Small intestine (tissue), 7 donors: ENCODE measurements around the gene CHRM4. TPM values are rescaled to one million over a fixed set of nuclear protein-coding genes. Genes with fewer than 3 reads are reported as not detected.

Experiments used
- DNase-seq, 2 donors: peaks; one replicate each; pipeline versions ENCODE4 v3.0.0 to v3.0.0-alpha.2; 2013
- FAIRE-seq: peaks from 2 replicates; lab custom pipeline; 2012; peaks lifted over from hg19 to GRCh38; lab: Jason Lieb, UNC
- H3K27ac ChIP-seq, 3 donors: one replicate each; pipeline ENCODE4 v1.5.1; 2013; ENCODE audit warnings: low read length in 2 of 3, mild to moderate bottlenecking in 2 of 3, control low read depth in 1 of 3, inconsistent platforms in 1 of 3, low read depth in 1 of 3, moderate library complexity in 1 of 3
- H3K27me3 ChIP-seq, 3 donors: one replicate each; pipeline ENCODE4 v1.6.1; 2013; ENCODE audit warnings: low read length in 3 of 3, inconsistent platforms in 1 of 3; ENCODE audit not compliant: control insufficient read depth in 3 of 3, insufficient read depth in 3 of 3
- H3K36me3 ChIP-seq, 3 donors: one replicate each; pipeline ENCODE4 v1.6.1; 2013; ENCODE audit warnings: low read length in 3 of 3, inconsistent platforms in 1 of 3, low read depth in 1 of 3, mild to moderate bottlenecking in 1 of 3, moderate library complexity in 1 of 3; ENCODE audit not compliant: control insufficient read depth in 3 of 3, insufficient read depth in 2 of 3
- H3K4me1 ChIP-seq, 3 donors: one replicate each; pipeline ENCODE4 v1.6.1; 2013; ENCODE audit warnings: low read length in 2 of 3, inconsistent platforms in 1 of 3, low read depth in 1 of 3, mild to moderate bottlenecking in 1 of 3, moderate library complexity in 1 of 3; ENCODE audit not compliant: control insufficient read depth in 3 of 3, insufficient read depth in 2 of 3
- H3K4me3 ChIP-seq, 3 donors: one replicate each; pipeline ENCODE4 v1.5.1; 2013; ENCODE audit warnings: low read length in 3 of 3, control low read depth in 1 of 3, inconsistent platforms in 1 of 3, low read depth in 1 of 3, mild to moderate bottlenecking in 1 of 3, moderate library complexity in 1 of 3
- H3K9me3 ChIP-seq, 2 donors: one replicate each; pipeline ENCODE4 v1.6.1; 2013; ENCODE audit warnings: low read depth in 1 of 2, low read length in 1 of 2; ENCODE audit not compliant: control insufficient read depth in 2 of 2, insufficient read depth in 1 of 2
- WGBS, 3 donors: extraction: QIAGEN DNeasy Blood & Tissue Kit; methylation state at CpG; one replicate each; pipeline ENCODE4 v1.1.7; 2013; 5-methylcytosine and 5-hydroxymethylcytosine counted together
- polyA plus RNA-seq, 4 donors: library from polyadenylated mRNA; stranded (reverse) in 3 of 4; unstranded in 1 of 4; fragments of 200-250 nt in 3 of 4; fragments of 120-200 nt in 1 of 4; gene quantifications; one replicate each; pipeline versions ENCODE4 v1.2.1 to v1.2.3, GENCODE V29; 2013
- donor health status: healthy with polysubstance abuse.
- donor health status: control.
- donor health status: control.
- donor health status: Bipolar disorder and iron deficiency.
- donor health status: healthy.

CHRM4 gene
- polyA plus RNA-seq, 4 donors, result 3.1 to 7.8 (median 5.8) TPM; not detected in 1

- H3K27ac ChIP-seq, result no peak overlapping the region
- H3K4me3 ChIP-seq, result no peak overlapping the region
- WGBS, 3 donors, result 44 to 56% (median 52%) methylated on average over 2 to 3 of the region's 3 CpGs
- peaks cover 0 to 11% (median 0%) of the 10 kb centered on the region in 3 donors for H3K27me3 ChIP-seq
- H3K36me3 ChIP-seq, result peaks cover 0 to 46% (median 0%) of the 10 kb centered on the region in 3 donors
- FAIRE-seq (no peak), DNase-seq (no peak)
- peaks cover 7 to 46% (median 9%) of the 10 kb centered on the region in 3 donors for H3K4me1 ChIP-seq
- no peaks in the 10 kb centered on the region for H3K9me3 ChIP-seq
Measured at GRCh38 chr11:46350695-46351094, 40.9 kb downstream of the CHRM4 start.

- WGBS, 3 donors, result 12 to 34% (median 14%) methylated on average over 18 of the region's 18 CpGs
- no peaks in the 10 kb centered on the region for H3K9me3 ChIP-seq
- FAIRE-seq (no peak), DNase-seq (peak; percentile 65 to 91)
- peak overlapping the region; percentile 24 to 68 (median 65) for H3K27ac ChIP-seq
- H3K4me1 ChIP-seq, result peaks cover 7 to 49% (median 9%) of the 10 kb centered on the region in 3 donors
- H3K36me3 ChIP-seq, result peaks cover 0 to 40% (median 0%) of the 10 kb centered on the region in 3 donors
- H3K27me3 ChIP-seq, result peaks cover 0 to 15% (median 0%) of the 10 kb centered on the region in 3 donors
- H3K4me3 ChIP-seq, result peak overlapping the region; percentile 65 to 94 (median 70)
Measured at GRCh38 chr11:46348566-46349401, 42.8 kb downstream of the CHRM4 start.

- DNase-seq (peak; percentile 52 to 64), FAIRE-seq (no peak)
- Histone ChIP-seq H3K27me3 (peaks cover 0 to 15% (median 0%) of the 10 kb centered on the region in 3 donors), H3K4me3 (peak overlapping the region; percentile 65 to 94 (median 70)), H3K36me3 (peaks cover 0 to 30% (median 0%) of the 10 kb centered on the region in 3 donors), H3K9me3 (no peaks in the 10 kb centered on the region), H3K4me1 (peaks cover 7 to 49% (median 9%) of the 10 kb centered on the region in 3 donors), H3K27ac (peak overlapping the region; percentile 24 to 68 (median 65))
- whole genome bisulfite sequencing, 3 donors, result 2 to 33% (median 14%) methylated on average over 53 to 63 of the region's 63 CpGs
Measured at GRCh38 chr11:46347637-46348311, 43.8 kb downstream of the CHRM4 start.

- Histone ChIP-seq H3K4me3 (peak within 1 kb of the TSS; percentile 65 to 94 (median 70)), H3K27me3 (peaks cover 0 to 15% (median 0%) of the 10 kb centered on the region in 3 donors), H3K27ac (peak within 1 kb of the TSS; percentile 24 to 68 (median 65)), H3K9me3 (no peaks in the 10 kb centered on the region), H3K4me1 (peaks cover 7 to 48% (median 9%) of the 10 kb centered on the region in 3 donors), H3K36me3 (peaks cover 0 to 25% (median 0%) of the 10 kb centered on the region in 3 donors)
- WGBS, 3 donors, result 4 to 19% (median 13%) methylated on average over 18 to 80 of the region's 80 CpGs
- FAIRE-seq (no peak), DNase-seq (peak; percentile 87 to 96)
Measured at GRCh38 chr11:46346886-46347636, 44.5 kb downstream of the CHRM4 start, which contains the start of gene DGKZ. TSS of gene DGKZ (plus strand) at chr11:46347463. CDS start at chr11:46347660, 197 bp downstream.

- FAIRE-seq (no peak), DNase-seq (no peak)
- peak overlapping the region in 1 of 3 donors; percentile 35 for H3K4me3 ChIP-seq
- peaks cover 0 to 15% (median 0%) of the 10 kb centered on the region in 3 donors for H3K27me3 ChIP-seq
- peaks cover 2 to 40% (median 7%) of the 10 kb centered on the region in 3 donors for H3K4me1 ChIP-seq
- H3K27ac ChIP-seq, result peak overlapping the region in 1 of 3 donors; percentile 37
- no peaks in the 10 kb centered on the region for H3K9me3 ChIP-seq
- peaks cover 0 to 15% (median 0%) of the 10 kb centered on the region in 3 donors for H3K36me3 ChIP-seq
- WGBS, 3 donors, result 64 to 83% (median 71%) methylated on average over 10 of the region's 10 CpGs
Measured at GRCh38 chr11:46345881-46346484, 45.6 kb downstream of the CHRM4 start.

- Histone ChIP-seq H3K27ac (peak overlapping the region in 2 of 3 donors; percentile 37 to 46), H3K27me3 (peaks cover 0 to 15% (median 0%) of the 10 kb centered on the region in 3 donors), H3K4me3 (peak overlapping the region in 1 of 3 donors; percentile 35), H3K36me3 (peaks cover 0 to 12% (median 0%) of the 10 kb centered on the region in 3 donors), H3K4me1 (peaks cover 2 to 38% (median 7%) of the 10 kb centered on the region in 3 donors), H3K9me3 (no peaks in the 10 kb centered on the region)
- DNase-seq, result no peak
- FAIRE-seq, result no peak
- 48 to 68% (median 64%) methylated on average over 18 to 20 of the region's 20 CpGs for WGBS, 3 donors
Measured at GRCh38 chr11:46345131-46345597, 46.4 kb downstream of the CHRM4 start.

GRCh38 chr11:46343520-46343919 lies 48.1 kb downstream of the CHRM4 start:
- Histone ChIP-seq H3K4me1 (peaks cover 2 to 39% (median 6%) of the 10 kb centered on the region in 3 donors), H3K4me3 (no peak overlapping the region), H3K36me3 (no peaks in the 10 kb centered on the region), H3K9me3 (no peaks in the 10 kb centered on the region), H3K27ac (no peak overlapping the region), H3K27me3 (peaks cover 0 to 16% (median 0%) of the 10 kb centered on the region in 3 donors)
- FAIRE-seq (no peak), DNase-seq (no peak)
- 82 to 87% (median 84%) methylated on average over 3 of the region's 3 CpGs for WGBS, 3 donors
